Measurements from ENCODE around the gene FAM110A. TPM values are rescaled to one million over a fixed set of nuclear protein-coding genes. Genes with fewer than 3 reads are reported as not detected.
"Not testable (repeated sequence)": the region's sequence is repeated elsewhere in the genome, so short reads cannot be mapped to it uniquely, and the experiment has no call there.

The FAM110A gene
- total RNA-seq, 1 donor from 2014 or later = 11.1 TPM

DNA sequence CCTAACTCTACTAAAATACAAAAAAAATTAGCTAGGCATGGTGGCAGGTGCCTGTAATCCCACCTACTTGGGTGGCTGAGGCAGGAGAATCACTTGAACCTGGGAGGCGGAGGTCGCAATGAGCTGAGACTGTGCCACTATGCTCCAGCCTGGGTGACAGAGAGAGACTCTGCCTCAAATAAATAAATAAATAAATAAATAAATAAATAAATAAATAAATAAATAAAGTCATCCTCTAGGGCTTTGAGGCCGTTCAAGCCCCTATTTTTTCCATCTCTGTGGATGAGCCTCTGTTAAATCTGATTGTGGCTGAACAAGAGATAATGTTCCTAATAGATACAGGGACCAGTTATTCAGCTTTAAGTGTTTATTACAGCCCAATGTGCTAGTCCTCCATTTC is 31.8 kb upstream of the FAM110A start:
- Mint-ChIP-seq H3K36me3 (no peaks in the 10 kb centered on the region), H3K27me3 (ENCODE audit: low read depth) (peaks cover 3% of the 10 kb centered on the region), H3K27ac (no peak overlapping the region), H3K4me3 (no peak overlapping the region), H3K9me3 (peaks cover 41% of the 10 kb centered on the region), H3K4me1 (no peaks in the 10 kb centered on the region)
- TF ChIP-seq CTCF (IDR thresholded peaks at IDR 0.05; ENCODE audit: unreplicated experiment) = no peak
- DNase-seq (ENCODE audit: low spot score in 2 of 2, unreplicated experiment in 2 of 2) = no peak

GRCh38 chr20:805713-806112 is 27.8 kb upstream of the FAM110A start:
- Mint-ChIP-seq H3K36me3 (no peaks in the 10 kb centered on the region), H3K27me3 (ENCODE audit: low read depth) (peaks cover 3% of the 10 kb centered on the region), H3K27ac (no peak overlapping the region), H3K4me3 (no peak overlapping the region), H3K9me3 (peaks cover 39% of the 10 kb centered on the region), H3K4me1 (no peaks in the 10 kb centered on the region)
- no peak for TF ChIP-seq CTCF (IDR thresholded peaks at IDR 0.05; ENCODE audit: unreplicated experiment)
- DNase-seq (ENCODE audit: low spot score in 2 of 2, unreplicated experiment in 2 of 2) = no peak

DNA sequence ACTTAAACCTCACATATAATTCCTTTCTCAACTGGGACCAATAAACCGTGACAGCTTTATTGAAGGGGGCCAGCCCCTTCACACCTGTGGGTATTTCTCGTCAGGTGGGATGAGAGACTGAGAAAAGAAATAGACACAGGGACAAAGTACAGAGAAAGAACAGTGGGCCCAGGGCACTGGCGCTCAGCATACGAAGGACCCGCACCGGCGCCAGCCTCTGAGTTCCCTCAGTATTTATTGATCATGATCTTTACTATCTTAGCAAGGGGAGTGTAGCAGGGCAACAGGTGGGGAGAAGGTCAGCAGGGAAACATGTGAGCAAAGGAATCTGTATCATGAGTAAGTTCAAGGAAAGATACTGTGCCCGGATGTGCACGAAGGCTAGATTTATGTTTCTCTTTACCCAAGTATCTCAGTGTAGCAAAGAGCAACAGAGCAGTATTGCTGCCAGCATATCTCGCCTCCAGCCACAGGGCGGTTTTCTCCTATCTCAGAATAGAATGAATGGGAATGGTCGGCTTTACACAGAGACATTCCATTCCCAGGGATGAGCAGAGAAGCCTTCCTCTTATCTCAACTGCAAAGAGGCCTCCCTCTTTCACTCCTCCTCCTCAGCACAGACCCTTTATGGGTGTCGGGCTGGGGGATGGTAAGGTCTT is 21.6 kb upstream of the FAM110A start:
- not testable (repeated sequence) for DNase-seq (ENCODE audit: low spot score in 2 of 2, unreplicated experiment in 2 of 2); H3K36me3 Mint-ChIP-seq; H3K27me3 Mint-ChIP-seq (ENCODE audit: low read depth); H3K4me3 Mint-ChIP-seq
- Mint-ChIP-seq H3K9me3 (peaks cover 16% of the 10 kb centered on the region), H3K4me1 (peaks cover 15% of the 10 kb centered on the region), H3K27ac (peak overlapping the region; percentile 84)

DNA sequence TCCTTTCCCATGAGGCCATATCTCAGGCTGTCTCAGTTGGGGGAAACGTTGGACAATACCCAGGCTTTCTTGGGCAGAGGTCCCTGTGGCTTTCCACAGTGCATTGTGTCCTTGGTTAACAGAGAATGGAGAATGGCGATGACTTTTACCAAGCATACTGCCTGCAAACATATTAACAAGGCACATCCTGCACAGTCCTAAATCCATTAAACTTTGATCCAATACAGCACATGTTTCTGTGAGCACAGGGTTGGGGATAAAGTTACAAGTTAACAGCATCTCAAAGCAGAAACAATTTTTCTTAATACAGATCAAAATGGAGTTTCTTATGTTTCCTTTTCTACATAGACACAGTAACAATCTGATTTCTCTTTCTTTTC is 21.1 kb upstream of the FAM110A start:
- Mint-ChIP-seq H3K4me1 (peaks cover 15% of the 10 kb centered on the region), H3K27ac (peak overlapping the region; percentile 65), H3K9me3 (peaks cover 16% of the 10 kb centered on the region)
- not testable (repeated sequence) for H3K4me3 Mint-ChIP-seq; H3K27me3 Mint-ChIP-seq (ENCODE audit: low read depth); DNase-seq (ENCODE audit: low spot score in 2 of 2, unreplicated experiment in 2 of 2); H3K36me3 Mint-ChIP-seq

DNA sequence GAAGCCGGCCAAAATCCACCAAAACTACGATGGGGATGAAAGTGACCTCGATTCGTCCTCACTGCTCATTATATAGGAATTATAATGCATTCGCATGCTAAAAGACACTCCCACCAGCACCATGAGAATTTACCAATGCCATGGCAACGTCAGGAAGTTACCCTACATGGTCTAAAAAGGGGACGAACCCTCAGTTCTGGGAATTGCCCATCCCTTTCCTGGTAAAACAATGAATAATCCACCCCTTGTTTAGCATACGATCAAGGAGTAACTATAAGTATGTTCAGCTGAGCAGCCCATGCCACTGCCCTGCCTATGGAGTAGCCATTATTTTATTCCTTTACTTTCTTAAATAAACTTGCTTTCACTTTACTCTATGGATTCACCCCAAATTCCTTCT is 20.1 kb upstream of the FAM110A start:
- Mint-ChIP-seq H3K4me1 (peaks cover 15% of the 10 kb centered on the region), H3K9me3 (peaks cover 12% of the 10 kb centered on the region), H3K4me3 (no peak overlapping the region), H3K36me3 (no peaks in the 10 kb centered on the region), H3K27me3 (ENCODE audit: low read depth) (peaks cover 10% of the 10 kb centered on the region), H3K27ac (no peak overlapping the region)
- DNase-seq (ENCODE audit: low spot score in 2 of 2, unreplicated experiment in 2 of 2) = no peak
- no peak for TF ChIP-seq CTCF (IDR thresholded peaks at IDR 0.05; ENCODE audit: unreplicated experiment)

GRCh38 chr20:815226-815625 is 18.3 kb upstream of the FAM110A start:
- Mint-ChIP-seq H3K36me3 (no peaks in the 10 kb centered on the region), H3K4me1 (peaks cover 15% of the 10 kb centered on the region), H3K27me3 (ENCODE audit: low read depth) (peaks cover 7% of the 10 kb centered on the region), H3K27ac (no peak overlapping the region), H3K4me3 (no peak overlapping the region), H3K9me3 (no peaks in the 10 kb centered on the region)
- DNase-seq (ENCODE audit: low spot score in 2 of 2, unreplicated experiment in 2 of 2) = no peak
- no peak for TF ChIP-seq CTCF (IDR thresholded peaks at IDR 0.05; ENCODE audit: unreplicated experiment)

Measured in mesothelial cell of epicardium (in vitro differentiated cells).